Liver (tissue), 10 donors: ENCODE results near the gene INO80D. TPM values are rescaled to one million over a fixed set of nuclear protein-coding genes. Genes with fewer than 3 reads are reported as not detected.

Source experiments
- DNase-seq: peaks from one replicate; pipeline ENCODE4 v3.0.0-alpha.2; 2017; ENCODE audit warnings: low spot score
- H3K27ac ChIP-seq, 2 donors: one replicate each; pipeline ENCODE4 v1.7.0; 2013; ENCODE audit warnings: inconsistent platforms in 2 of 2, low read length in 2 of 2, control low read depth in 1 of 2, low read depth in 1 of 2, mild to moderate bottlenecking in 1 of 2
- H3K27me3 ChIP-seq, 4 donors: one replicate each; pipeline versions ENCODE4 v1.6.1 to v1.7.0; 2013; ENCODE audit warnings: low read length in 3 of 4, inconsistent platforms in 1 of 4, mild to moderate bottlenecking in 1 of 4, moderate library complexity in 1 of 4; ENCODE audit not compliant: control insufficient read depth in 4 of 4, insufficient read depth in 4 of 4
- H3K36me3 ChIP-seq, 4 donors: one replicate each; pipeline versions ENCODE4 v1.6.1 to v1.7.0; 2013; ENCODE audit warnings: low read length in 3 of 4, mild to moderate bottlenecking in 3 of 4, low read depth in 1 of 4, moderate library complexity in 1 of 4; ENCODE audit not compliant: control insufficient read depth in 4 of 4, insufficient read depth in 3 of 4
- H3K4me1 ChIP-seq, 4 donors: one replicate each; pipeline versions ENCODE4 v1.6.1 to v1.7.0; 2013; ENCODE audit warnings: low read length in 3 of 4, mild to moderate bottlenecking in 3 of 4, moderate library complexity in 1 of 4; ENCODE audit not compliant: control insufficient read depth in 4 of 4, insufficient read depth in 4 of 4
- H3K4me3 ChIP-seq, 3 donors: one replicate each; pipeline versions ENCODE4 v1.6.1 to v1.7.0; 2013; ENCODE audit warnings: low read length in 3 of 3, control low read depth in 1 of 3, low read depth in 1 of 3, mild to moderate bottlenecking in 1 of 3
- H3K9ac ChIP-seq, 2 donors: one replicate each; pipeline ENCODE4 v1.7.0; 2013; ENCODE audit warnings: low read length in 2 of 2, mild to moderate bottlenecking in 2 of 2, moderate library complexity in 2 of 2, control low read depth in 1 of 2, low read depth in 1 of 2
- H3K9me3 ChIP-seq, 4 donors: one replicate each; pipeline versions ENCODE4 v1.6.1 to v1.7.0; 2013; ENCODE audit warnings: low read length in 3 of 4; ENCODE audit not compliant: control insufficient read depth in 4 of 4
- EGR1 ChIP-seq, 2 donors: IDR thresholded peaks; 2 replicates each; pipeline ENCODE4 v1.6.1; 2016 to 2018; ENCODE audit warnings: antibody characterized with exemption in 2 of 2, low read depth in 2 of 2
- FOXA1 ChIP-seq: IDR thresholded peaks from 2 replicates; pipeline ENCODE4 v1.6.1; 2016; ENCODE audit warnings: antibody characterized with exemption
- FOXA2 ChIP-seq: IDR thresholded peaks from 2 replicates; pipeline ENCODE4 v1.6.1; 2016; ENCODE audit warnings: antibody characterized with exemption
- GABPA ChIP-seq, 2 donors: IDR thresholded peaks in 1 of 2; conservative IDR thresholded peaks in 1 of 2; 2 replicates each; pipeline ENCODE4 v1.6.1; 2016; ENCODE audit warnings: antibody characterized with exemption in 2 of 2, mild to moderate bottlenecking in 1 of 2, moderate library complexity in 1 of 2
- HNF4A ChIP-seq, 2 donors: conservative IDR thresholded peaks; 2 replicates each; pipeline ENCODE4 v1.6.1; 2016; ENCODE audit warnings: antibody characterized with exemption in 2 of 2, mild to moderate bottlenecking in 2 of 2
- HNF4G ChIP-seq: IDR thresholded peaks from 2 replicates; pipeline ENCODE4 v1.6.1; 2016; ENCODE audit warnings: antibody characterized with exemption
- JUND ChIP-seq, 2 donors: IDR thresholded peaks; 2 replicates each; pipeline ENCODE4 v1.6.1; 2016; ENCODE audit warnings: antibody characterized with exemption in 2 of 2
- NR2F2 ChIP-seq: IDR thresholded peaks from 2 replicates; pipeline ENCODE4 v1.6.1; 2016; ENCODE audit warnings: antibody characterized with exemption
- RAD21 ChIP-seq, 2 donors: IDR thresholded peaks; 2 replicates each; pipeline ENCODE4 v1.6.1; 2016; ENCODE audit warnings: antibody characterized with exemption in 2 of 2, mild to moderate bottlenecking in 2 of 2
- RXRA ChIP-seq, 2 donors: IDR thresholded peaks; 2 replicates each; pipeline ENCODE4 v1.6.1; 2017 to 2018; ENCODE audit warnings: antibody characterized with exemption in 2 of 2, mild to moderate bottlenecking in 1 of 2
- SP1 ChIP-seq: IDR thresholded peaks from 2 replicates; pipeline ENCODE4 v1.6.1; 2018; ENCODE audit warnings: antibody characterized with exemption, mild to moderate bottlenecking
- TAF1 ChIP-seq: conservative IDR thresholded peaks from 2 replicates; pipeline ENCODE4 v1.6.1; 2016; ENCODE audit warnings: antibody characterized with exemption, mild to moderate bottlenecking
- YY1 ChIP-seq: IDR thresholded peaks from 2 replicates; pipeline ENCODE4 v1.6.1; 2016; ENCODE audit warnings: antibody characterized with exemption, mild to moderate bottlenecking
- WGBS: extraction: QIAGEN DNeasy Blood & Tissue Kit; methylation state at CpG from one replicate; pipeline ENCODE4 v1.1.7; 2013; 5-methylcytosine and 5-hydroxymethylcytosine counted together
- polyA plus RNA-seq, 2 donors: library from polyadenylated mRNA; stranded (reverse) in 1 of 2; unstranded in 1 of 2; fragments of 200-250 nt in 1 of 2; fragments of >200 nt in 1 of 2; fragmentation: Nextera tagmentation in 1 of 2; extraction: Ambion mirVana in 1 of 2; gene quantifications; one replicate each; pipeline versions ENCODE4 v1.2.1 to v1.2.3, GENCODE V29; 2013 to 2015
- small RNA-seq: library from RNA; depleted of rRNA; stranded (forward); fragments of <200 nt; gene quantifications from one replicate; pipeline ENCODE3, GENCODE V24; 2014
- total RNA-seq, 2 donors: library from RNA; depleted of rRNA; stranded (reverse); fragments of >200 nt; gene quantifications; one replicate each; pipeline ENCODE4 v1.2.3, GENCODE V29; 2014
- TF ChIP-seq, protein P1 (sequence below): fragments of 150-350 bp; IDR thresholded peaks from 2 replicates; pipeline ENCODE4 v1.5.1; 2017; ENCODE audit warnings: improper control_type of control experiment, low read depth, low read length; ENCODE audit not compliant: missing input control
- TF ChIP-seq, protein P2 (sequence below): IDR thresholded peaks from 2 replicates; pipeline ENCODE4 v1.6.1; 2016; ENCODE audit warnings: antibody characterized with exemption, mild to moderate bottlenecking
- TF ChIP-seq, protein P3 (sequence below): IDR thresholded peaks from 2 replicates; pipeline ENCODE4 v1.6.1; 2016; ENCODE audit warnings: antibody characterized with exemption
- TF ChIP-seq, protein P4 (sequence below): IDR thresholded peaks from 2 replicates; pipeline ENCODE4 v1.6.1; 2016; ENCODE audit warnings: antibody characterized with exemption
- TF ChIP-seq, protein P5 (sequence below): IDR thresholded peaks from 2 replicates; pipeline ENCODE4 v1.6.1; 2016; ENCODE audit warnings: antibody characterized with exemption
- donor health status: healthy.
- donor health status: healthy.
- donor health status: healthy.
- donor health status: healthy.
- donor health status: healthy.

Gene INO80D
- total and polyA plus RNA-seq, 4 donors: 0.76 to 10.3 (median 5.4) TPM

DNA sequence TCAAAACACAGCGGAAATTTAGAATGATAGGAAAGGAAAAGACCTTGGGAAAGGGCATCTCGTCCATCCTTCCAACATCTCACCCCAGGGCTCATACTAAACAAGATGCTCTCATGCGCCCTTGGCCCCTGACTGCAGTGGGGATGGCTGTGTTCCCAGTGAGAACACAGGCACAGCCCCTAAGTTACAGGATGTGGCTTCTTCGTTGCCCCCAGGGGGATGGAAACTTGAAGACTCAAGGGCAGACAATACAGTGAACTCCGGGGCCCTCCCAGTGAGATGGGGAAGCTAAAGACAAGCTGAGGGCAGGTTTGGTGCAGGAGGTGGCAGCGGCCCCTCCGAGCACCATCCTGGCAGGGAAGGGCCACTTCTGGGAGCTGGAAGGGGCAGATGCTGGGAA, 139.7 kb downstream of the INO80D start:
- no peak overlapping the region for H3K4me3 ChIP-seq
- H3K36me3 ChIP-seq: no peaks in the 10 kb centered on the region
- no peaks in the 10 kb centered on the region for H3K27me3 ChIP-seq
- TF ChIP-seq TAF1 (no peak), JUND (IDR thresholded peaks at IDR 0.05) (no peak), HNF4G (no peak), RAD21 (IDR thresholded peaks at IDR 0.05) (no peak), RXRA (IDR thresholded peaks at IDR 0.05) (no peak), FOXA1 (no peak), SP1 (no peak), HNF4A (conservative IDR thresholded peaks at IDR 0.05) (no peak), YY1 (no peak), NR2F2 (no peak), GABPA (IDR thresholded peaks at IDR 0.05 in 1 of 2, conservative IDR thresholded peaks at IDR 0.05 in 1 of 2) (no peak), FOXA2 (no peak), EGR1 (IDR thresholded peaks at IDR 0.05; ENCODE audit: low read depth in 2 of 2) (no peak)
- TF ChIP-seq, protein P1, sequence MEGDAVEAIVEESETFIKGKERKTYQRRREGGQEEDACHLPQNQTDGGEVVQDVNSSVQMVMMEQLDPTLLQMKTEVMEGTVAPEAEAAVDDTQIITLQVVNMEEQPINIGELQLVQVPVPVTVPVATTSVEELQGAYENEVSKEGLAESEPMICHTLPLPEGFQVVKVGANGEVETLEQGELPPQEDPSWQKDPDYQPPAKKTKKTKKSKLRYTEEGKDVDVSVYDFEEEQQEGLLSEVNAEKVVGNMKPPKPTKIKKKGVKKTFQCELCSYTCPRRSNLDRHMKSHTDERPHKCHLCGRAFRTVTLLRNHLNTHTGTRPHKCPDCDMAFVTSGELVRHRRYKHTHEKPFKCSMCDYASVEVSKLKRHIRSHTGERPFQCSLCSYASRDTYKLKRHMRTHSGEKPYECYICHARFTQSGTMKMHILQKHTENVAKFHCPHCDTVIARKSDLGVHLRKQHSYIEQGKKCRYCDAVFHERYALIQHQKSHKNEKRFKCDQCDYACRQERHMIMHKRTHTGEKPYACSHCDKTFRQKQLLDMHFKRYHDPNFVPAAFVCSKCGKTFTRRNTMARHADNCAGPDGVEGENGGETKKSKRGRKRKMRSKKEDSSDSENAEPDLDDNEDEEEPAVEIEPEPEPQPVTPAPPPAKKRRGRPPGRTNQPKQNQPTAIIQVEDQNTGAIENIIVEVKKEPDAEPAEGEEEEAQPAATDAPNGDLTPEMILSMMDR: no peak
- TF ChIP-seq, protein P2, sequence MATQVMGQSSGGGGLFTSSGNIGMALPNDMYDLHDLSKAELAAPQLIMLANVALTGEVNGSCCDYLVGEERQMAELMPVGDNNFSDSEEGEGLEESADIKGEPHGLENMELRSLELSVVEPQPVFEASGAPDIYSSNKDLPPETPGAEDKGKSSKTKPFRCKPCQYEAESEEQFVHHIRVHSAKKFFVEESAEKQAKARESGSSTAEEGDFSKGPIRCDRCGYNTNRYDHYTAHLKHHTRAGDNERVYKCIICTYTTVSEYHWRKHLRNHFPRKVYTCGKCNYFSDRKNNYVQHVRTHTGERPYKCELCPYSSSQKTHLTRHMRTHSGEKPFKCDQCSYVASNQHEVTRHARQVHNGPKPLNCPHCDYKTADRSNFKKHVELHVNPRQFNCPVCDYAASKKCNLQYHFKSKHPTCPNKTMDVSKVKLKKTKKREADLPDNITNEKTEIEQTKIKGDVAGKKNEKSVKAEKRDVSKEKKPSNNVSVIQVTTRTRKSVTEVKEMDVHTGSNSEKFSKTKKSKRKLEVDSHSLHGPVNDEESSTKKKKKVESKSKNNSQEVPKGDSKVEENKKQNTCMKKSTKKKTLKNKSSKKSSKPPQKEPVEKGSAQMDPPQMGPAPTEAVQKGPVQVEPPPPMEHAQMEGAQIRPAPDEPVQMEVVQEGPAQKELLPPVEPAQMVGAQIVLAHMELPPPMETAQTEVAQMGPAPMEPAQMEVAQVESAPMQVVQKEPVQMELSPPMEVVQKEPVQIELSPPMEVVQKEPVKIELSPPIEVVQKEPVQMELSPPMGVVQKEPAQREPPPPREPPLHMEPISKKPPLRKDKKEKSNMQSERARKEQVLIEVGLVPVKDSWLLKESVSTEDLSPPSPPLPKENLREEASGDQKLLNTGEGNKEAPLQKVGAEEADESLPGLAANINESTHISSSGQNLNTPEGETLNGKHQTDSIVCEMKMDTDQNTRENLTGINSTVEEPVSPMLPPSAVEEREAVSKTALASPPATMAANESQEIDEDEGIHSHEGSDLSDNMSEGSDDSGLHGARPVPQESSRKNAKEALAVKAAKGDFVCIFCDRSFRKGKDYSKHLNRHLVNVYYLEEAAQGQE: no peak
- TF ChIP-seq, protein P3, sequence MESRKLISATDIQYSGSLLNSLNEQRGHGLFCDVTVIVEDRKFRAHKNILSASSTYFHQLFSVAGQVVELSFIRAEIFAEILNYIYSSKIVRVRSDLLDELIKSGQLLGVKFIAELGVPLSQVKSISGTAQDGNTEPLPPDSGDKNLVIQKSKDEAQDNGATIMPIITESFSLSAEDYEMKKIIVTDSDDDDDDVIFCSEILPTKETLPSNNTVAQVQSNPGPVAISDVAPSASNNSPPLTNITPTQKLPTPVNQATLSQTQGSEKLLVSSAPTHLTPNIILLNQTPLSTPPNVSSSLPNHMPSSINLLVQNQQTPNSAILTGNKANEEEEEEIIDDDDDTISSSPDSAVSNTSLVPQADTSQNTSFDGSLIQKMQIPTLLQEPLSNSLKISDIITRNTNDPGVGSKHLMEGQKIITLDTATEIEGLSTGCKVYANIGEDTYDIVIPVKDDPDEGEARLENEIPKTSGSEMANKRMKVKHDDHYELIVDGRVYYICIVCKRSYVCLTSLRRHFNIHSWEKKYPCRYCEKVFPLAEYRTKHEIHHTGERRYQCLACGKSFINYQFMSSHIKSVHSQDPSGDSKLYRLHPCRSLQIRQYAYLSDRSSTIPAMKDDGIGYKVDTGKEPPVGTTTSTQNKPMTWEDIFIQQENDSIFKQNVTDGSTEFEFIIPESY: no peak
- TF ChIP-seq, protein P4, sequence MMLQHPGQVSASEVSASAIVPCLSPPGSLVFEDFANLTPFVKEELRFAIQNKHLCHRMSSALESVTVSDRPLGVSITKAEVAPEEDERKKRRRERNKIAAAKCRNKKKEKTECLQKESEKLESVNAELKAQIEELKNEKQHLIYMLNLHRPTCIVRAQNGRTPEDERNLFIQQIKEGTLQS: no peak
- TF ChIP-seq, protein P5, sequence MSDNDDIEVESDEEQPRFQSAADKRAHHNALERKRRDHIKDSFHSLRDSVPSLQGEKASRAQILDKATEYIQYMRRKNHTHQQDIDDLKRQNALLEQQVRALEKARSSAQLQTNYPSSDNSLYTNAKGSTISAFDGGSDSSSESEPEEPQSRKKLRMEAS: no peak
- H3K9me3 ChIP-seq: no peaks in the 10 kb centered on the region
- H3K4me1 ChIP-seq: peaks cover 0 to 11% (median 7%) of the 10 kb centered on the region in 4 donors
- WGBS: 87% methylated on average over 7 of the region's 7 CpGs
- H3K9ac ChIP-seq: no peak overlapping the region
- no peak for DNase-seq
- no peak overlapping the region for H3K27ac ChIP-seq

Small RNAs within 50 kb of the gene (small RNA-seq; reads per million reads assigned to genes)
- gene RF00006: not detected
- gene RF00019: not detected

Other genes starting within 250 kb of the INO80D start
- 100 to 1,000 TPM in 1 of 2 donors, 10 to 100 TPM in 1; 80.7 to 167 TPM for gene NDUFS1, start 73.3 kb upstream of the INO80D start, total RNA-seq
- gene NDUFS1, start 73.3 kb upstream of the INO80D start, polyA plus RNA-seq: 10 to 100 TPM; 39.7 to 85.7 TPM
- 100 to 1,000 TPM; 143 to 328 TPM for gene EEF1B2, start 73.7 kb upstream of the INO80D start, total RNA-seq
- gene EEF1B2, start 73.7 kb upstream of the INO80D start, polyA plus RNA-seq: 100 to 1,000 TPM; 186 to 365 TPM
- gene ZDBF2, start 188.5 kb upstream of the INO80D start, total RNA-seq: 1 to 10 TPM; 2.7 to 5.9 TPM
- 1 to 10 TPM in 1 of 2 donors, under 1 TPM in 1; 0.97 to 1.2 TPM for gene ZDBF2, start 188.5 kb upstream of the INO80D start, polyA plus RNA-seq